Measurements from ENCODE around the gene ACTG1. TPM values are rescaled to one million over a fixed set of nuclear protein-coding genes. Genes with fewer than 3 reads are reported as not detected.

ACTG1 gene
- total RNA-seq, 1 experiment from 2014 or later = 2,327 TPM

GRCh38 chr17:81499601-81499970, 13.0 kb downstream of the ACTG1 start:
- no peak for DNase-seq
- Mint-ChIP-seq H3K4me3 (ENCODE audit: low read depth, unreplicated experiment) (no peak overlapping the region), H3K27me3 (ENCODE audit: unreplicated experiment) (peaks cover 6% of the 10 kb centered on the region), H3K36me3 (ENCODE audit: insufficient read depth, unreplicated experiment) (peaks cover 16% of the 10 kb centered on the region), H3K4me1 (ENCODE audit: low read depth, unreplicated experiment) (peaks cover 6% of the 10 kb centered on the region), H3K27ac (ENCODE audit: unreplicated experiment) (no peak overlapping the region), H3K9me3 (ENCODE audit: low read depth, unreplicated experiment) (no peaks in the 10 kb centered on the region)
- intact Hi-C loops (cut with micrococcal nuclease; ENCODE audit: unreplicated experiment) = no loop called here
- BruUV-seq (replicated peaks) = no TSS peak
- CTCF ChIA-PET = no interaction called here
- TF ChIP-seq, protein P1, sequence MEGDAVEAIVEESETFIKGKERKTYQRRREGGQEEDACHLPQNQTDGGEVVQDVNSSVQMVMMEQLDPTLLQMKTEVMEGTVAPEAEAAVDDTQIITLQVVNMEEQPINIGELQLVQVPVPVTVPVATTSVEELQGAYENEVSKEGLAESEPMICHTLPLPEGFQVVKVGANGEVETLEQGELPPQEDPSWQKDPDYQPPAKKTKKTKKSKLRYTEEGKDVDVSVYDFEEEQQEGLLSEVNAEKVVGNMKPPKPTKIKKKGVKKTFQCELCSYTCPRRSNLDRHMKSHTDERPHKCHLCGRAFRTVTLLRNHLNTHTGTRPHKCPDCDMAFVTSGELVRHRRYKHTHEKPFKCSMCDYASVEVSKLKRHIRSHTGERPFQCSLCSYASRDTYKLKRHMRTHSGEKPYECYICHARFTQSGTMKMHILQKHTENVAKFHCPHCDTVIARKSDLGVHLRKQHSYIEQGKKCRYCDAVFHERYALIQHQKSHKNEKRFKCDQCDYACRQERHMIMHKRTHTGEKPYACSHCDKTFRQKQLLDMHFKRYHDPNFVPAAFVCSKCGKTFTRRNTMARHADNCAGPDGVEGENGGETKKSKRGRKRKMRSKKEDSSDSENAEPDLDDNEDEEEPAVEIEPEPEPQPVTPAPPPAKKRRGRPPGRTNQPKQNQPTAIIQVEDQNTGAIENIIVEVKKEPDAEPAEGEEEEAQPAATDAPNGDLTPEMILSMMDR (IDR thresholded peaks at IDR 0.05; ENCODE audit: unreplicated experiment) = no peak

GRCh38 chr17:81498953-81499600, 13.5 kb downstream of the ACTG1 start:
- no peaks in the 10 kb centered on the region for H3K9me3 Mint-ChIP-seq (ENCODE audit: low read depth, unreplicated experiment)
- H3K36me3 Mint-ChIP-seq (ENCODE audit: insufficient read depth, unreplicated experiment) = peaks cover 18% of the 10 kb centered on the region
- no peak overlapping the region for H3K4me3 Mint-ChIP-seq (ENCODE audit: low read depth, unreplicated experiment)
- no TSS peak for BruUV-seq (replicated peaks)
- no peak overlapping the region for H3K27ac Mint-ChIP-seq (ENCODE audit: unreplicated experiment)
- DNase-seq = no peak
- intact Hi-C loops (cut with micrococcal nuclease; ENCODE audit: unreplicated experiment) = no loop called here
- TF ChIP-seq, protein P1 (IDR thresholded peaks at IDR 0.05; ENCODE audit: unreplicated experiment) = no peak
- peaks cover 11% of the 10 kb centered on the region for H3K27me3 Mint-ChIP-seq (ENCODE audit: unreplicated experiment)
- H3K4me1 Mint-ChIP-seq (ENCODE audit: low read depth, unreplicated experiment) = peaks cover 9% of the 10 kb centered on the region
- CTCF ChIA-PET = interaction anchor here (0.7 kb wide), 2 partner anchors 208 to 268 kb away, joined by 4 to 7 read pairs; no protein-coding TSS in a partner anchor

GRCh38 chr17:81494626-81495377, 17.8 kb downstream of the ACTG1 start:
- Mint-ChIP-seq H3K27me3 (ENCODE audit: unreplicated experiment) (peaks cover 43% of the 10 kb centered on the region), H3K4me3 (ENCODE audit: low read depth, unreplicated experiment) (peak overlapping the region; percentile 31), H3K4me1 (ENCODE audit: low read depth, unreplicated experiment) (peaks cover 9% of the 10 kb centered on the region), H3K9me3 (ENCODE audit: low read depth, unreplicated experiment) (no peaks in the 10 kb centered on the region), H3K36me3 (ENCODE audit: insufficient read depth, unreplicated experiment) (peaks cover 11% of the 10 kb centered on the region), H3K27ac (ENCODE audit: unreplicated experiment) (peak overlapping the region; percentile 29)
- intact Hi-C loops (cut with micrococcal nuclease; ENCODE audit: unreplicated experiment) = no loop called here
- TF ChIP-seq, protein P1 (IDR thresholded peaks at IDR 0.05; ENCODE audit: unreplicated experiment) = no peak
- CTCF ChIA-PET = no interaction called here
- BruUV-seq (replicated peaks) = no TSS peak
- DNase-seq = peak; percentile 37

GRCh38 chr17:81493198-81494038, 19.2 kb downstream of the ACTG1 start:
- CTCF ChIA-PET = no interaction called here
- no TSS peak for BruUV-seq (replicated peaks)
- Mint-ChIP-seq H3K4me1 (ENCODE audit: low read depth, unreplicated experiment) (peaks cover 9% of the 10 kb centered on the region), H3K4me3 (ENCODE audit: low read depth, unreplicated experiment) (no peak overlapping the region), H3K27me3 (ENCODE audit: unreplicated experiment) (peaks cover 46% of the 10 kb centered on the region), H3K9me3 (ENCODE audit: low read depth, unreplicated experiment) (no peaks in the 10 kb centered on the region), H3K36me3 (ENCODE audit: insufficient read depth, unreplicated experiment) (peaks cover 8% of the 10 kb centered on the region), H3K27ac (ENCODE audit: unreplicated experiment) (no peak overlapping the region)
- no peak for DNase-seq
- TF ChIP-seq, protein P1 (IDR thresholded peaks at IDR 0.05; ENCODE audit: unreplicated experiment) = no peak
- intact Hi-C loops (cut with micrococcal nuclease; ENCODE audit: unreplicated experiment) = no loop called here

Data from Calu3 (cell line).